ENCODE data around the gene CRB3.

DNA sequence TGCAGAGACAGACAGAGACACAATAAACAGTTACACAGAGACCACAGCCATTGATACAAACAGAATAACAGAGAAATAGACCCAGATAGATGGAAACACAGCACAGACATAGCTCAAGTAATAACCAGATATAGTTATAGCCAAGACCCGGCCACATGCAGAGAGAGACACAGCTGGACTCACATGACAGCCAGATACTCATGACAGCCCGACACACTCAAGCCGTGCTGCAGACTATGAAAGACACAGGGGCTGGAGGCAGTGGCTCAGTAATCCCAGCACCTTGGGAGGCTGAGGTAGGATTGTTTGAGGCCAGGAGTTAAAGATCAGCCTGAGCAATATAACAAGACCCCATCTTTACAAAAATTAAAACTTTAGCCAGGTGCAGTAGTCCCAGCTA lies 19.2 kb downstream of the CRB3 start:
- TF ChIP-seq, protein P1, sequence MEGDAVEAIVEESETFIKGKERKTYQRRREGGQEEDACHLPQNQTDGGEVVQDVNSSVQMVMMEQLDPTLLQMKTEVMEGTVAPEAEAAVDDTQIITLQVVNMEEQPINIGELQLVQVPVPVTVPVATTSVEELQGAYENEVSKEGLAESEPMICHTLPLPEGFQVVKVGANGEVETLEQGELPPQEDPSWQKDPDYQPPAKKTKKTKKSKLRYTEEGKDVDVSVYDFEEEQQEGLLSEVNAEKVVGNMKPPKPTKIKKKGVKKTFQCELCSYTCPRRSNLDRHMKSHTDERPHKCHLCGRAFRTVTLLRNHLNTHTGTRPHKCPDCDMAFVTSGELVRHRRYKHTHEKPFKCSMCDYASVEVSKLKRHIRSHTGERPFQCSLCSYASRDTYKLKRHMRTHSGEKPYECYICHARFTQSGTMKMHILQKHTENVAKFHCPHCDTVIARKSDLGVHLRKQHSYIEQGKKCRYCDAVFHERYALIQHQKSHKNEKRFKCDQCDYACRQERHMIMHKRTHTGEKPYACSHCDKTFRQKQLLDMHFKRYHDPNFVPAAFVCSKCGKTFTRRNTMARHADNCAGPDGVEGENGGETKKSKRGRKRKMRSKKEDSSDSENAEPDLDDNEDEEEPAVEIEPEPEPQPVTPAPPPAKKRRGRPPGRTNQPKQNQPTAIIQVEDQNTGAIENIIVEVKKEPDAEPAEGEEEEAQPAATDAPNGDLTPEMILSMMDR (IDR thresholded peaks at IDR 0.05), result no peak
- no peak for TF ChIP-seq POLR2A (IDR thresholded peaks at IDR 0.05)

Measured in testis (tissue), 2 donors.